Measurements from ENCODE around the gene DRAP1.

The DRAP1 gene

DNA sequence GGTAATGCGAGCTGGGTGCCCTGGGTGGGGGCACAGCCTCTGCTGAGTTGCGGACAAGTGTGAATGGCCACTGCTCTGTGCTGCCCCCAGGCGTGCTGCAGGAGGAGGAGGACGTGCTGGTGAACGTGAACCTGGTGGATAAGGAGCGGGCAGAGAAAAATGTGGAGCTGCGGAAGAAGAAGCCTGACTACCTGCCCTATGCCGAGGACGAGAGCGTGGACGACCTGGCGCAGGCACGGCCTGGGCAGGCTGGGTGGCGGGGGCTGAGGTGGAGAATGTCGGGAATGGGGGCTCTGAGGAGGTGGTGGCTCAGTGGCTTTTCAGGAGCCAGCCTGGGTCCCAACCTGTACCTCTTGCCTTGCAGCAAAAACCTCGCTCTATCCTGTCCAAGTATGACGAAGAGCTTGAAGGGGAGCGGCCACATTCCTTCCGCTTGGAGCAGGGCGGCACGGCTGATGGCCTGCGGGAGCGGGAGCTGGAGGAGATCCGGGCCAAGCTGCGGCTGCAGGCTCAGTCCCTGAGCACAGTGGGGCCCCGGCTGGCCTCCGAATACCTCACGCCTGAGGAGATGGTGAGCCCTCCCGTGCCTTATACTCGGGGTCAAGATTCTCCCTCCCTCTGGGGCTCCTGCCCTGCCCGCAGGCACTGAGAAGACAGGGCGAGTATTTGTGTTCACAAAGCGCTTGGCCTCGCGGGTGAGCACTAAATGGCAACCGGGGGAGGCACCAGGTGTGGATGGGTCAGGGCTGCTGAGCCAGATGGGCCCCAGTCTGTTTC is 46.9 kb downstream of the DRAP1 start:
- ChIA-PET CTCF (interaction anchor here (0.6 to 44.9 kb wide), 3 partner anchors 11 to 84 kb away, joined by 3 to 1090 read pairs (median 3); partner anchors contain the start of genes CCDC85B, CTSW, EFEMP2 and FIBP), POLR2A (no interaction called here)
- TF ChIP-seq, protein P1, sequence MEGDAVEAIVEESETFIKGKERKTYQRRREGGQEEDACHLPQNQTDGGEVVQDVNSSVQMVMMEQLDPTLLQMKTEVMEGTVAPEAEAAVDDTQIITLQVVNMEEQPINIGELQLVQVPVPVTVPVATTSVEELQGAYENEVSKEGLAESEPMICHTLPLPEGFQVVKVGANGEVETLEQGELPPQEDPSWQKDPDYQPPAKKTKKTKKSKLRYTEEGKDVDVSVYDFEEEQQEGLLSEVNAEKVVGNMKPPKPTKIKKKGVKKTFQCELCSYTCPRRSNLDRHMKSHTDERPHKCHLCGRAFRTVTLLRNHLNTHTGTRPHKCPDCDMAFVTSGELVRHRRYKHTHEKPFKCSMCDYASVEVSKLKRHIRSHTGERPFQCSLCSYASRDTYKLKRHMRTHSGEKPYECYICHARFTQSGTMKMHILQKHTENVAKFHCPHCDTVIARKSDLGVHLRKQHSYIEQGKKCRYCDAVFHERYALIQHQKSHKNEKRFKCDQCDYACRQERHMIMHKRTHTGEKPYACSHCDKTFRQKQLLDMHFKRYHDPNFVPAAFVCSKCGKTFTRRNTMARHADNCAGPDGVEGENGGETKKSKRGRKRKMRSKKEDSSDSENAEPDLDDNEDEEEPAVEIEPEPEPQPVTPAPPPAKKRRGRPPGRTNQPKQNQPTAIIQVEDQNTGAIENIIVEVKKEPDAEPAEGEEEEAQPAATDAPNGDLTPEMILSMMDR (IDR thresholded peaks at IDR 0.05; ENCODE audit: insufficient read depth, low read length, missing control alignments) = no peak
- DNase-seq (ENCODE audit: low read depth, low spot score) = no peak
- no peak overlapping the region for H3K4me3 ChIP-seq (ENCODE audit: low read depth, low read length)

DNA sequence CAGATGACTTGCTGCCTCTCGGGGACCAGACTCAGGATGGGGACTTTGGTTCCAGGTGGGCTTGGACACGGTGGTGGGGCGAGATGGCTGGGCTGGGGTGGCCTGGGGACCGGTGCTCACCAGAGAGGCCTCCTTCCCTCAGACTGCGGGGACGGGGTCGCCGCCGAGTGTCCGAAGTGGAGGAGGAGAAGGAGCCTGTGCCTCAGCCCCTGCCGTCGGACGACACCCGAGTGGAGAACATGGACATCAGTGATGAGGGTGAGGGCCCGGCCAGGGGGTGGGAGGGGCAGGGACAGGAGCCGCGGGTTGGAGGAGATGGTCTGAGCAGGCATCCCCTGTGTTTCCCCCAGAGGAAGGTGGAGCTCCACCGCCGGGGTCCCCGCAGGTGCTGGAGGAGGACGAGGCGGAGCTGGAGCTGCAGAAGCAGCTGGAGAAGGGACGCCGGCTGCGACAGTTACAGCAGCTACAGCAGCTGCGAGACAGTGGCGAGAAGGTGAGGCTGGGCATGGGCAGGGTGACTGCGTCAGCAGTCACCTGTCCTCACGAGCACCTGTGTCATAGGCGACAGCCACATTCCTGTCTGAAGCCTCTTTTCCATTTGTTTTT is 48.2 kb downstream of the DRAP1 start:
- CTCF ChIA-PET = interaction anchor here (44.9 kb wide), 1 partner anchor 85 kb away, joined by 1090 read pairs; the partner anchor contains the start of genes CCDC85B, CTSW, EFEMP2 and FIBP
- H3K4me3 ChIP-seq (ENCODE audit: low read depth, low read length) = no peak overlapping the region
- POLR2A ChIA-PET = no interaction called here
- no peak for DNase-seq (ENCODE audit: low read depth, low spot score)
- TF ChIP-seq, protein P1 (IDR thresholded peaks at IDR 0.05; ENCODE audit: insufficient read depth, low read length, missing control alignments) = no peak

DNA sequence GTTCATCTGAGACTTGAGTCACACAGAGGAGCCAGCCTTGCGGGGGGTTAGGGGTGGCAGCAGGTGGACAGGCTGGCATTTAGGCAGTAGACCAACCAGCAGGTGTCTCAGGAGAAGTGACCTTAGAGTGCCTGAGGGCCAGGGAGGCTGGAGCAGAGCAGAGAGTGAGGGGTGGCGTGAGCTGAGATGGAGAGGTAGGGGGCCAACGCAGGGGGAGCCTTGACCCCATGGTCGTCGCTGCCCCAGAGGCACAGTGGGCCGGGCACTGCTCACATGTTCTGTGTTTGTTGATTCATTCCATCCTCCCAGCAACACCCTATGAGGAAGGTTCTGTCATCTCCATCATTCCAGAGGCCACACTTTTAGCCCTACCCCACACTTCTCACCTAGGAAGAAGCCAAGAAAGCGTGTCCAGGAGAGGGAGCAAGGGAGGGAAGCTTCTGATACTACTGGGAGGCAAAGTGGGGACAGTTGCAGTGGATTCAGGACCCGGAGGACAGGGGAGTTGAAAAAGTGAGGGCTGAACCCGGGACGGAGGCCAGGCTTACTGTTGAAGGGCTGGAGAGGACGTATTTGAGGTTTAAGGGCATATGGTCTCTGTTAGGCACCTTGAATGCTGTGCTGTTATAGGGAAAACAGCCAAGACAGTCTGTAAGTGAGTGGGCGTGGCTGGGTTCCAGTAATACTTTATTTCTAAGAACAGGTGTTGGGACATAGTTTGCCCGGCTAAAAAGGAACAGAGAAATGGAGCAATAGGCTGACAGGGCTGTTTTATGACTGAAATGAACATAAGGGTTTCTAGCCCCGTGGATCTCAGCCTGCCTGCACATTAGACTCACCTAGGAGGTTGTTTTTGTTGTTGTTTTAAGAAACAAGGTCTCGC is 49.6 kb downstream of the DRAP1 start:
- ChIA-PET POLR2A (no interaction called here), CTCF (interaction anchor here (1.4 to 44.9 kb wide), 2 partner anchors 11 to 86 kb away, joined by 3 to 1090 read pairs; partner anchors contain the start of genes CCDC85B, CTSW, EFEMP2 and FIBP)
- no peak overlapping the region for H3K4me3 ChIP-seq (ENCODE audit: low read depth, low read length)
- TF ChIP-seq, protein P1 (IDR thresholded peaks at IDR 0.05; ENCODE audit: insufficient read depth, low read length, missing control alignments) = no peak
- no peak for DNase-seq (ENCODE audit: low read depth, low spot score)

Measured in AG04449 (cell line).